ENCODE data around the gene PTPRR. TPM values are rescaled to one million over a fixed set of nuclear protein-coding genes. Genes with fewer than 3 reads are reported as not detected.

PTPRR gene
- total and polyA plus RNA-seq, 10 of the 15 experiments (the other 5 are each of a cell fraction or from before 2014, with no cell fraction given), result 0.14 to 3.1 (median 0.42) TPM

DNA sequence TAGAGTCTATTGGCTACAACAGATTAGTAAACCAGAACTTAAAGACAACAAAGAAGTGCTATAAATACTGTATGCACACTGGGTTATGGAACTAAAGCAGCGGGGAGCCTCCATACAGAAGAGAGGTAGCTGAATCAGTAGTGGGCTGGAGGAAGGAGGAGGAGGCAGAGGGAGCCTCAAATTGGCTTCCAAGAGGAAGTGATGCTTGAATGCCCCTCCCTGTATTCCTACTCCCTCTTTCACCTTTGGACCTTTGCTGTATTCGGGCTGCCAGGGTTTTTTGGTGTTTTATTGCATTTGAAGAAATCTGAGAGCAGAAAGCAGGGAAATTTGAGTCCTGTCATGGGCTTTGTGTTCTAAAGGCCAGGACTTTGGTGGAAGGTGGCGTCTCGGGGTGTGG is 179.3 kb downstream of the PTPRR start (continued):
- no peak for TF ChIP-seq E2F8 (IDR thresholded peaks at IDR 0.05; ENCODE audit: low read depth, partially characterized antibody)

GRCh38 chr12:70739756-70740155 is 180.8 kb downstream of the PTPRR start:
- ChIA-PET CTCF (interaction anchor here (0.5 kb wide), 1 partner anchor 983 kb away, joined by 3 read pairs; no protein-coding TSS in a partner anchor), POLR2A (no interaction called here), SMC1A (ENCODE audit: uncharacterized antibody, unreplicated experiment) (no interaction called here), RAD21 (ENCODE audit: unreplicated experiment) (no interaction called here)
- Histone ChIP-seq H3K36me3 (ENCODE audit: control insufficient read depth in 2 of 2, insufficient read depth in 2 of 2, low read length in 1 of 2) (no peaks in the 10 kb centered on the region), H3K4me3 (no peak overlapping the region), H3K9ac (ENCODE audit: control insufficient read depth, insufficient read depth, low read length) (no peak overlapping the region), H3K27me3 (replicated peaks in 1 of 2; ENCODE audit: control insufficient read depth in 2 of 2, insufficient read depth in 2 of 2, low read length in 1 of 2) (no peaks in the 10 kb centered on the region), H3K4me2 (ENCODE audit: control insufficient read depth, insufficient read depth) (no peak overlapping the region), H3K4me1 (ENCODE audit: control insufficient read depth, insufficient read depth, low read length) (no peaks in the 10 kb centered on the region), H3K79me2 (ENCODE audit: control insufficient read depth, insufficient read depth, low read length) (no peaks in the 10 kb centered on the region), H2AFZ (ENCODE audit: control insufficient read depth, low read depth, low read length) (no peak overlapping the region), H3K27ac (ENCODE audit: control insufficient read depth, insufficient read depth) (no peak overlapping the region), H3K9me3 (replicated peaks; ENCODE audit: control insufficient read depth, insufficient read depth, low read length) (no peaks in the 10 kb centered on the region), H4K20me1 (ENCODE audit: control insufficient read depth, insufficient read depth) (no peaks in the 10 kb centered on the region)
- FAIRE-seq, result no peak
- no peak for ATAC-seq
- BruUV-seq (replicated peaks), result no TSS peak
- intact Hi-C loops (cut with micrococcal nuclease; ENCODE audit: unreplicated experiment) (loop anchor here (5.0 to 10.0 kb wide), 2 partner anchors 653 to 1005 kb away; no protein-coding TSS in a partner anchor), in situ Hi-C loops (cut with MboI) (loop anchor here (25.0 kb wide), 1 partner anchor 998 kb away; no protein-coding TSS in a partner anchor)
- 60% methylated on average over 2 of the region's 2 CpGs for WGBS (ENCODE audit: insufficient coverage, insufficient replicate concordance, low lambda C conversion rate, missing lambda C conversion rate)
- DNase-seq (ENCODE audit: low read depth, low spot score), result no peak
- TF ChIP-seq IKZF2 (IDR thresholded peaks at IDR 0.05) (no peak), IKZF1 (conservative IDR thresholded peaks at IDR 0.05) (no peak), NFIC (IDR thresholded peaks at IDR 0.05; ENCODE audit: low read depth, low read length) (no peak), ASH2L (IDR thresholded peaks at IDR 0.05; ENCODE audit: borderline replicate concordance, low read depth) (no peak), CBX5 (IDR thresholded peaks at IDR 0.05; ENCODE audit: low read depth) (no peak), TCF7 (IDR thresholded peaks at IDR 0.05; ENCODE audit: borderline replicate concordance) (no peak), JUND (IDR thresholded peaks at IDR 0.05; ENCODE audit: low read depth, low read length) (no peak), NR2F1 (conservative IDR thresholded peaks at IDR 0.05) (no peak), FOXK2 (IDR thresholded peaks at IDR 0.05) (no peak), DPF2 (IDR thresholded peaks at IDR 0.05) (no peak), HDGF (IDR thresholded peaks at IDR 0.05) (no peak), TARDBP (IDR thresholded peaks at IDR 0.05; ENCODE audit: borderline replicate concordance) (no peak), HSF1 (IDR thresholded peaks at IDR 0.05; ENCODE audit: low read depth, low read length) (no peak), MXI1 (IDR thresholded peaks at IDR 0.05; ENCODE audit: low read depth, low read length) (no peak), ZZZ3 (IDR thresholded peaks at IDR 0.05; ENCODE audit: control insufficient read depth, insufficient read length, low read depth) (no peak), CREB1 (IDR thresholded peaks at IDR 0.05; ENCODE audit: low read depth) (no peak)
